HL-60/S4 treated with retinoic acid at 250 ng/mL for 4 days and 3 days (cell line): ENCODE results near the gene NLGN1.

Source experiments
- in situ Hi-C: fragments of 300-500 bp; cut with MboI; formaldehyde crosslinking; loops from 2 replicates; pipeline ENCODE4 v1.7.0; 2022; ENCODE audit warnings: low sequenced_read_pairs

The NLGN1 gene

DNA sequence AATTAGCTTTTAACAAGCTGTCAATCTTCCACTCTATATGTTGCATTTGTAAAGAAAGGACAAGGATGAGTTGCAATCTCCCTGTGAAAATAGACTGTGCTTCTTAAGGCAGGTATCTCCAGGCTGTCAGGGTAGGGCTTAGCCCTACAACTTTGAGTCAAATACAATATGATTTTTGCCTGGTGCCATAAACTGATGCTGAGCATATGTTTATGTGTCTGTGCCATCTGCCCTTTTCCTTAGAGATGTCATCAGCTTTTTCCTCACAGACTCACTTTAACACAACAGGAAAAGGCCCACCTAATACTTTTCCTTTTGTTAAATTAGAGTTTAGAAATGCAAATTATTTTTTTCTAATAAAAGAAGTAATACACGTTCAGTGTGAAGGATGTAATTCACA, 548.3 kb downstream of the NLGN1 start:
- in situ Hi-C loops = no loop called here

DNA sequence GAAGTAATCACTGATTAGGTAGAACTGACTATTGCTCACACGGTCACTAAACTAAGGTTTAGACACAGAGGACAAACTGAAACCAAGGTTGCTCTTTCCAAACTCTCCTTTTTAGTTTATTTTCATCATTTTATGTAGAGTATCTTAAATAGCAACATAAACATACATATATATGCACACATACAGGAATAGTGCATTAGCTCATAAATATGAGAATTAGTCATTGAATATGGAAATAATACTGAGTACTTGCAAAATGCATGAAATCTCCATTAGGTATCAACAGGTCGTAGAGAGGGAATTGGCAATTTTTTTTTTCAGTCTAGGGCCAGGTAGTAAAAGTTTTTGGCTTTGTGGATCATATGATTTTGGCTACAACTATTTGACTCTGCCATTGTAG, 557.1 kb downstream of the NLGN1 start:
- in situ Hi-C loops = no loop called here

DNA sequence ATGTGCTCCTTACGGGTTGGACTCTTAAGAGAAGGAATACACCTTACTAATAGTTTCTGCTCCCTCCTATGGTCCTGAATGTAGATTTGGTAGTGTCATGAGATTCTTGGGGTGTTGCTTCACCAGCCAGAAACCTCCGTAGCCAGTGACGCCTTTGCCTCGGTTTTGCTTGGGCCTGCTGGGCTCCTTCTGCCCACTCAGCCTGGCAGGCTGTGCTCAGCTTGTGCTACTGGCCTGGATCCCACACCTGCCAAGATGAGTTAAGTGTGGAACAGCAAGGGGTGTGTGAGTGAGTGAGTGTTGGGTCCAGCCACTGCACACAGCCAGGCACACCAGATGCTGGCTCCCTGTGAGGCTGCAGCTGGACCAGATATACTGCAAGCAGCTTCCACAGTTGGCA, 560.1 kb downstream of the NLGN1 start:
- in situ Hi-C loops = no loop called here

DNA sequence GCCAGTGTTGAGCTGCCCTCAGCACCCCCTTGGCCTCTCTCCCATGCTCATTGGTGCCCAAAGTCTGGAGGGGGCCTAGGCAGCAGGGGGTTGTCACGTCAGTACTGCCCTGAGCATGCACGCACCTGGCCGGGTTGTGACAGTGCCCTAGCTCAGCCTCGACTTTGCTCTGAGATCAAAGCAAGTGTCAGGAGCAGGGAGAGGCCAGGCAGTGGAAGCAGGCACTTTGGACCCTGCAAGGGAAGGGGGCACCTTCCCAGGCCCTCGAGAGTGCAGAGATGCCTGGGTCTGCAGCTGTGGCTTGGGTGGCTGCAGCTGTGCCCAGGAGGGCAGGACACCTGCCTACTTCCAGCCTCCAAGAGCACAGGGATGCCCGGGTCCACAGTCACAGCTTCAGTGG, 561.3 kb downstream of the NLGN1 start:
- in situ Hi-C loops = no loop called here

DNA sequence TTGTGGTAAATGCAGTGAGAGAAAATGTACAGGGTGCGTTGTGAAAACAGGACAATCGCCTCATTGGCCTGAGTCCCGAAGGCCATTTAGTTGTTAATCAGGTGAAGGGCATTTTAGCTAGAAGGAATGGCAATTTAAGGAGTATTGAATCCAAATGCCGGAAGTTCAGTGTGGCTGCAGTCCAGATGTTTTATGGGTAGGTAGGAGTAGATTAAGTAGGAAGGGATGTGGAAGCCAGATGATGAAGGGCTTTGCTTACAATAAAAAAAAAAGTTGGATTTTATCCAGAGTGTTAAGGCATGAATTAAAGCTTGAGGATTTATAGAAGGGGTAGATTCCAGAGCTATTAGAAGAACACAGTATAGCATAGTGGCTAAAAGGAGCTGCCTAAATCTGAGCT, 572.7 kb downstream of the NLGN1 start:
- in situ Hi-C loops = no loop called here

DNA sequence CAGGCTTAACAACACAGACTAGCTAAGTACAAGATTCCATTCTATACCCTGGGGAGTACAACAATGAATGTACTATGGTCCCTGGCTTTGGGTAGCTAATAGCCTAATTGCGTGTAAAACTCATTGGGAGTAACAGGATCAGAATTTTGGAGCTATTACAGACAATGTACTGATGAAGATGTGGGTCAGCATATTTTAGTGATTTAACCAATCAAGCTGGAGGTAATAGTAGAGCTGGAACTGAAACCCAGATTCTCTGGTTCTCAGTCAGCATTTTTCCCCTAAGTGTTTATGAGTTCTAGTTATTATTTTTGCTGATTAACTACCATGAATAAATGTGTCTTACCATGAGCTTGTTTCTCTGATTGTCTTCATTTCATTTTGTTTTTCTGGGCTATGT, 578.7 kb downstream of the NLGN1 start:
- in situ Hi-C loops = no loop called here

DNA sequence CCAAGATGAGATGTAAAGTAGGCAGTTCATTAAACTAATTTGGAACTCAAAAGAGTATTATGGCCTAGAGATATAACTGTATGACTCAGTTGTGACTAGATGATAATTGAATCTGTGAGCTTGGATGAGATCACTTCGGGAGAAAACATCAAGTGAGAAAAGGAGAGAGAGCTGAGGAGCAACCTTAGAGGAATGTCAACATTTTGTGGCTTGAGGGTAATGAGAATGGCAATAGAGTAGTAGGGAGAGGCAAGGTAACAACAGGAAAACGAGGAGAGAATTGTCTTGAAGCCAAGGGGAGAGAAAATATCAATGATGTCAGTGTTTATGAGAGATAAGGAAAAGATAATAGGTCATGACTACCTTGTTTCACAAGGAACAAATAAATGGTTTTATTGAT, 580.2 kb downstream of the NLGN1 start:
- in situ Hi-C loops = no loop called here

- in situ Hi-C loops = no loop called here
Measured at GRCh38 chr3:173983343-173983742, 585.8 kb downstream of the NLGN1 start.

DNA sequence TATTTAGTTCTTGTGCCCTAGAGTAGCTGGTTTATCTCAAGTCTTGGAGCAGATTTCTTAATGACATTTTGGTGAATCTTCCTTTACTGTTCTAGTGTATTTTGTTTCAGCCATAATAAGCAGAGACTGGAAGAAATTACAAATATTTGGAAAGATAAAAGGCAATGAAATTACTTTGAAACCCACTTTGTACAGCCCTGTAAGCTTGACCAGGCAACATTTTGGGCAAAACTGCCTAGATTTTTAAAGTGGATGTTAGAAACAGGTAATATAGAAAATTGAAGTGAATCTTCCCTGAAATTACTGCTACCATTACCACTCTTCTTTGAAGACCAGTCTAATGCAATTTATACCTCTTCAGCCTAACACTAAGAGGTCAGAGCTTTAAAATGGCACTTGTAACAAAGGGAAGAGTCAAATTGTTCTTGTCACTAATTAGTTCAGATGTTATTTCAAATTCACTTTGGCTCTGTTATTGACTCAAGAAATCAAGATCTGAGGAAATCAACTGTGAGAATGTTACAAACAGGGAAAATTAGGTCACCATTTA, 589.4 kb downstream of the NLGN1 start:
- in situ Hi-C loops = no loop called here

- in situ Hi-C loops = no loop called here
Measured at GRCh38 chr3:173988909-173989308, 591.4 kb downstream of the NLGN1 start.

DNA sequence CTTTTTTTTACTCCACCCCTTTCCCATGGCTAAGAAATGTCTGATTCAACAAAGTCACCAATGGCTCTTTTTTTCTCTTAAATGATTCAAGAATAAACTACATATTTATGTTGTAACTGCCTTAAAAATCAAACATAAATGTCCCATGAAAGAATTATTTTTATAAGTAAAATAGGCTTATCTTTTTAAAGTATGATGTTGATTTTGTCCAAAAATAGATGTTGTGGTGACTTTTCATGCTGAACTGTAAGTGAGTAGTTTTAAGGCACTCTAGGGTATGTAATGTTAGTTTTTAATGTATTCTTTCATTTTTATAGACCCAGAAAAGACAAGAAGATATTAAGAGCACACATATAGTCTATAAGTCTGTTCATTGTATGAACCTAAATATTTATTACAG, 594.9 kb downstream of the NLGN1 start:
- in situ Hi-C loops = no loop called here

GRCh38 chr3:173993299-173993698, 595.8 kb downstream of the NLGN1 start:
- in situ Hi-C loops = no loop called here

DNA sequence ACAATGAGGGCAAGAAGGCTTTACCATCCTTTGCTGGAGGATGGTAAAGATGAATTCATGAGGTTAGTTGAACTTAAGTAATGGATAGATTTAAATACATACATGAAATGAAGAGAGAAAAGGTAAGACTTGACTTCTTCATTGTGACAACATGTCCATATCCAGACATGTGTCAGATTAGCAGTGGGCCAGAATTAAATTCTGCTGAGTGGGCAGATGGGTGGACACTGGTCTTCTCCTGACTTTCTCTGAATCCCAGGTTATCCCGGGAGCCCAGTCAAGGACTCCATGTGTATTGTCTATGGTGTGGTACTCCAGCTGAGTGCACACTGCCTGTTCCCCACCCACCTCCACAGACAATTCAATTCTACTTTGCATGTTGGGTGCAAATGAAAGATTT, 603.1 kb downstream of the NLGN1 start:
- in situ Hi-C loops = no loop called here

GRCh38 chr3:174002543-174002942, 605.0 kb downstream of the NLGN1 start:
- in situ Hi-C loops = no loop called here

DNA sequence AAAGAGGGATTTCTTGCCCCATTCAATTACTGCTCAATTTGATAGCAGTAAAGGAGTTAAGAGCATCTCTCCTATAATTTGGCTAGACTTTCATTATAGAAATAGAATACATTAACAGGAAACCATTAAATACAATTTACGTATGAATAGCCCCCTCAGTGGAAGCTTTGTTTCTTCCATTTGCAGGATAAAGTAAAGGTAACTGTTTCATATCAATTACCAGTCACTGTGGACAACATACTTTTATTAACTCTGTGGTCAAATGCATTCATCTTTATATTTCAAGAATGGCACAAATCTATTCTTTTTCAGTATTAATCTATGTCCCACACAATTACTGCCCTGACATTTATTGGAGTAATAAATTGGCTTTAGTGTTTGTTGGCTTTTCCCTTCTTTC, 613.4 kb downstream of the NLGN1 start:
- in situ Hi-C loops = no loop called here

GRCh38 chr3:174016186-174016585, 618.6 kb downstream of the NLGN1 start:
- in situ Hi-C loops = no loop called here

GRCh38 chr3:174020156-174020555, 622.6 kb downstream of the NLGN1 start:
- in situ Hi-C loops = no loop called here

DNA sequence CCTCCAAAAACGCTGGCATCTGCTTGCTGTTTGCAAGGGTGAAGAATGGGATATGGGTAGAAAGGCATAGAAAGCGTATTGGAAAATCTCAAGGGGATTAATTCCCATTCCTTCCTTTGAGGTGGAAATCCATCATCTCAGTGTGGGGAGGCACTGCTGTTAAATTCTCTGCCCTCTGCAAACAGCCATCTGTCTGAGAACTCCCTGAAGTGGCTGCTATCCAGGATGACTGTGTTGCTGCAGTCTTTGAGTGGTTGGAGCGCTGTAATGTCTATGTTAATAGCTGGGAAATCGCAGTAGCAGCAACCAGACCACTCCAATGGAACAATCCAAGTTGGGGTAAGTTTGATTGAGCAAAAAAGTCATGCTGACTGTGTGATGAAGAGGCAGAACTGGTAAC, 625.9 kb downstream of the NLGN1 start:
- in situ Hi-C loops = no loop called here

DNA sequence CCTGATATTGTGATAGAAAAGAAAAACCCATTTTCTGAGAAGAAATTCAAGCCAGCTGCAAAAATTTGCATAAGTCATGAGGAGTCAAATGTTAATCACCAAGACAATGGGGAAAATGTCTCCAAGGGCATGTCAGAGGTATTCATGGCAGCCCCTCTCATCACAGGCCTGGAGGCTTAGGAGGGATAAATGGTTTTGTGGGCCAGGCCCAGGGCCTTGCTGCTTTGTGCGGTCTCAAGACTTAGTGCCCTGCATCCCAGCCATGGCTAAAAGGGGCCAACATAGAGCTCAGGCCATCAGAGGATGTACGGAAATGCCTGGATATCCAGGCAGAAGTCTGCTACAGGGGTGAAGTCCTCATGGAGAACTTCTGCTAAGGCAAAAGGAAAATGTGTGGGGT, 631.1 kb downstream of the NLGN1 start:
- in situ Hi-C loops = no loop called here

- in situ Hi-C loops = no loop called here
Measured at GRCh38 chr3:174035328-174035886, 637.9 kb downstream of the NLGN1 start.

GRCh38 chr3:174046311-174046710, 648.8 kb downstream of the NLGN1 start:
- in situ Hi-C loops = no loop called here

GRCh38 chr3:174049472-174049871, 651.9 kb downstream of the NLGN1 start:
- in situ Hi-C loops = no loop called here

DNA sequence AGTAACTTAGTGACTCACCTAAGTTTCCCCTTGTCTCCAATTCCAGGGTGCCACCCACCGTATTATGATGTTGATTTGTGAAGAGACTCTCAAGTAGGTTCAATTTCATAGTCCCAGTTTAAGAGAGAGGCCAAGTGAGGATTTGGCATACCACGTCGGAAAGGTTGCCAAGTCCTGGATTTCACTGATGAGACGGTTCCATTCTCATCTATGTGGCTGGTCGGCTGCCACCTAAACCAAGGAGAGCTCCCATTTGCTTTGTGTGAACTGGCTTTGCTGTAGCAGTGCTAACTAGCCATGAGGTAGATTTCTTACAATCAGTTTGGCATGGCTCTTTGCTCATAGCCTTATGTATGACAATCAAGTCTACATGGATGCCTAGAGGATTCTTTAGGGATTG, 653.6 kb downstream of the NLGN1 start:
- in situ Hi-C loops = no loop called here
